Activated CD4-positive, alpha-beta T cell treated with anti-CD3 and anti-CD28 coated beads, Interleukin-2, amount 10 ng/mL, durations not matched to agents 24 days and 14 days (primary cell): ENCODE data around the gene NCAPH2. TPM values are rescaled to one million over a fixed set of nuclear protein-coding genes. Genes with fewer than 3 reads are reported as not detected.

Experiments
- DNase-seq: peaks from one replicate; pipeline ENCODE4 v3.0.0; 2022
- H3K27ac Mint-ChIP-seq: one replicate; pipeline ENCODE4 v1.8.0; 2022; ENCODE audit warnings: mild to moderate bottlenecking, mixed read lengths
- H3K27me3 Mint-ChIP-seq: one replicate; pipeline ENCODE4 v1.8.0; 2022; ENCODE audit warnings: mixed read lengths
- H3K36me3 Mint-ChIP-seq: one replicate; pipeline ENCODE4 v1.8.0; 2022; ENCODE audit warnings: low read depth, mild to moderate bottlenecking, mixed read lengths
- H3K4me1 Mint-ChIP-seq: one replicate; pipeline ENCODE4 v1.8.0; 2021; ENCODE audit warnings: mixed read lengths
- H3K4me3 Mint-ChIP-seq: one replicate; pipeline ENCODE4 v1.8.0; 2022; ENCODE audit warnings: mild to moderate bottlenecking, moderate library complexity, mixed read lengths
- H3K9me3 Mint-ChIP-seq: one replicate; pipeline ENCODE4 v1.8.0; 2021; ENCODE audit warnings: mixed read lengths
- intact Hi-C: fragments of 100-400 bp; cut with micrococcal nuclease; formaldehyde crosslinking; loops from one replicate; pipeline ENCODE4 v1.15.1; 2023
- total RNA-seq: library from RNA; stranded (reverse); gene quantifications from 2 replicates; pipeline ENCODE4 v1.2.3, GENCODE V29; 2022

The NCAPH2 gene
- total RNA-seq, 1 donor from 2014 or later = 131 TPM

GRCh38 chr22:50573491-50574382, 65.7 kb downstream of the NCAPH2 start:
- Mint-ChIP-seq H3K9me3 (no peaks in the 10 kb centered on the region), H3K36me3 (peaks cover 55% of the 10 kb centered on the region), H3K4me1 (peaks cover 3% of the 10 kb centered on the region), H3K4me3 (no peak overlapping the region), H3K27ac (no peak overlapping the region), H3K27me3 (no peaks in the 10 kb centered on the region)
- no peak for DNase-seq
- intact Hi-C loops = no loop called here

- intact Hi-C loops = no loop called here
- H3K27ac Mint-ChIP-seq = no peak overlapping the region
- peaks cover 3% of the 10 kb centered on the region for H3K4me1 Mint-ChIP-seq
- H3K9me3 Mint-ChIP-seq = no peaks in the 10 kb centered on the region
- H3K4me3 Mint-ChIP-seq = no peak overlapping the region
- H3K27me3 Mint-ChIP-seq = no peaks in the 10 kb centered on the region
- DNase-seq = no peak
- H3K36me3 Mint-ChIP-seq = peaks cover 51% of the 10 kb centered on the region
These were observed 66.3 kb downstream of the NCAPH2 start for GRCh38 chr22:50574383-50574755.

Other genes with a start within 250 kb of the NCAPH2 start
- gene MAPK12, start 246.5 kb upstream of the NCAPH2 start, total RNA-seq = 20.1 and 21.5 TPM in 2 replicates
- 27.8 and 29.0 TPM in 2 replicates for gene MAPK11, start 237.8 kb upstream of the NCAPH2 start, total RNA-seq
- gene PLXNB2, start 200.6 kb upstream of the NCAPH2 start, total RNA-seq = 9.0 and 9.5 TPM in 2 replicates
- 1.4 and 2.2 TPM in 2 replicates for gene DENND6B, start 181.2 kb upstream of the NCAPH2 start, total RNA-seq
- 44.0 and 44.1 TPM in 2 replicates for gene PPP6R2, start 164.9 kb upstream of the NCAPH2 start, total RNA-seq
- gene SBF1, start 33.2 kb upstream of the NCAPH2 start, total RNA-seq = 108 and 115 TPM in 2 replicates
- 3.0 and 3.2 TPM in 2 replicates for gene ADM2, start 26.7 kb upstream of the NCAPH2 start, total RNA-seq
- gene MIOX, start 21.4 kb upstream of the NCAPH2 start, total RNA-seq = 0.21 and 0.40 TPM in 2 replicates
- 78.4 and 79.2 TPM in 2 replicates for gene LMF2, start 522 bp upstream of the NCAPH2 start, total RNA-seq
- gene SCO2, start 17.4 kb downstream of the NCAPH2 start, total RNA-seq = 5.3 and 11.2 TPM in 2 replicates
- 62.1 and 63.0 TPM in 2 replicates for gene TYMP, start 21.8 kb downstream of the NCAPH2 start, total RNA-seq
- 5.3 and 6.8 TPM in 2 replicates for gene KLHDC7B, start 37.7 kb downstream of the NCAPH2 start, total RNA-seq
- gene SYCE3, start 54.7 kb downstream of the NCAPH2 start, total RNA-seq = 0.69 TPM in 1 of 2 replicates, not detected in the other
- 63.1 and 71.5 TPM in 2 replicates for gene CPT1B, start 70.2 kb downstream of the NCAPH2 start, total RNA-seq
- gene CHKB, start 74.6 kb downstream of the NCAPH2 start, total RNA-seq = 83.2 and 84.7 TPM in 2 replicates
- gene MAPK8IP2, start 92.6 kb downstream of the NCAPH2 start, total RNA-seq = 0.19 TPM in 2 replicates
- 20.6 and 22.1 TPM in 2 replicates for gene ARSA, start 119.9 kb downstream of the NCAPH2 start, total RNA-seq
- 0.17 and 0.21 TPM in 2 replicates for gene SHANK3, start 164.6 kb downstream of the NCAPH2 start, total RNA-seq
- not detected in 2 replicates for gene ACR, start 230.0 kb downstream of the NCAPH2 start, total RNA-seq